GM21529 (cell line): ENCODE results near the gene FNIP1.
A peak's percentile ranks its signal among the peaks of the same experiment; 100 is the strongest.
"Not testable (repeated sequence)": the region's sequence is repeated elsewhere in the genome, so short reads cannot be mapped to it uniquely, and the experiment has no call there.

Experiments used
- ATAC-seq: cut with Tn5 transposase; IDR thresholded peaks from one replicate; pipeline ENCODE4 v1.9.1; 2021; ENCODE audit not compliant: unreplicated experiment

FNIP1 gene

DNA sequence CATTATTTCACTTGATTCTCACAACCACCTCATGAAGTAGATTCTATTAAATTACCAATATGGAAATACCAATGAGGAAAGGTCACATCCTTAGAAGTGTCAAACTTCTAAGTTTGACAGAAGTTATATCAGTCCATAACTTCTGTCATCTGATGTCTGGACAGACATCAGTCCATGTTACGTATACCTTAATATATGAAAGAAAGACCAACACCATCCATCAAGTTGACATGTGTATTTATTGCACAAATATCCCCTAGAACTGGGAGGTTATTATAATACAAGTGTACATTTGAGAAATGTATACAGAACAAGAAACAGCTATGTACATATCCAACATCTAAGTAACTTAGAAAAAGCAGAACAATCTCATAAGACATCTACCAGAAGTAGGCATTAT is 155.3 kb downstream of the FNIP1 start:
- no peak for ATAC-seq

GRCh38 chr5:131640043-131640856 is 156.6 kb downstream of the FNIP1 start:
- peak; percentile 46 for ATAC-seq

GRCh38 chr5:131639148-131639547 is 157.7 kb downstream of the FNIP1 start:
- ATAC-seq, result no peak

DNA sequence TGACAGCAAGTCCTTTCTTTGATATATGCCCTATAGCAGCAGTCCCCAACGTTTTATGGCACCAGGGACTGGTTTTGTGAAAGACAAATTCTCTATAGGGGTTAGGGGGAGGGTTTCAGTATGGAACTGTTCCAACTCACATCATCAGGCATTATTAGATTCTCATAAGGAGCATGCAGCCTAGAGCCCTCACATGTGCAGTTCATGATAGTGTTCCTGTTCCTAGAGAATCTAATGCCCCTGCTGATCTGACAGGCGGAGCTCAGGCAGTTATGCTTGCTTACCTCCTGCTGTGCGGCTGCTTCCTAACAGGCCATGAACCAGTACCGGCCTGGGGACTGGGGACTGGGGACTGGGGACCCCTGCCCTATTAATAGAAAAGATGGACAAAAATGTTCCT is 159.1 kb downstream of the FNIP1 start:
- no peak for ATAC-seq

DNA sequence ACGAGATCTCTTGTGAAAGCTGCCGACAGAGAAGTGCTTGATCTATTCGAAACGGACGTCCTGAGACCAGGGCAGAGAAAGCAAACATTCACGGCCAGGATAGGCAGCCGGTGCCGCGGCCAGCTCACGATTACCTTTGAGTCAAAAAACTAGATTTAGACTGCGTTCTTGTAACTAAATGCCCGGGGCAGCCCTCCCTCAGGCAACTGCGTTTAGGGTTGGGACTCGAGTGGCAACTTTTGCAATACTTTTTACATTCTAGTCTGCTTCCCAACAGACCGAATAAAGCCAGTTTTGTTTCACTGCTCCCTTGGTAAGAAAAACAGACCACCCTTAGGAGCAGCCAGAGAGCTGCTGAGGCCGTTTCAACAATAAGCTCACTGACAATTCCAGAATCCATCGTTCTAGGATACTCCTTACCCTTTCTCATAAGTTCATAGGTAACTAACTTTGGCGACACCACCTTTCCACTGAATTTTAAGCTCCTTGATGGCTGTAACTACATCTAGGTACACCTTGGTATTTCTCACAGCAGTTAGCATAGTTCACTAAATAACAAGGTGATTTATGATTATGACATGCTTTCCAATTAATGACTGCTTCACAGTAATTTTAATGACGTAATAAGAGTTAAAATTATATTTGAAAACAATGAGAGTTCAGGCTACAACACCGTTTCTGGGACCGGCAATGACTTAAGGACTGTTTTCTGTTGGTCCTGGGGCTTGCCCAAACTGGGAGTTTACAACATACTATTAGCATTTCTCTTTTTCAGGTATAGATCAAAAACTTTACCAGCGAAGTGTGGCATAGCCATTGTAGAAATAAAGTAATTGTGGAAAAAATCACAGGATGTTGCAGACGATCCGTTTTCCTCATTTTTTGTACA is 160.9 kb downstream of the FNIP1 start:
- no peak for ATAC-seq

DNA sequence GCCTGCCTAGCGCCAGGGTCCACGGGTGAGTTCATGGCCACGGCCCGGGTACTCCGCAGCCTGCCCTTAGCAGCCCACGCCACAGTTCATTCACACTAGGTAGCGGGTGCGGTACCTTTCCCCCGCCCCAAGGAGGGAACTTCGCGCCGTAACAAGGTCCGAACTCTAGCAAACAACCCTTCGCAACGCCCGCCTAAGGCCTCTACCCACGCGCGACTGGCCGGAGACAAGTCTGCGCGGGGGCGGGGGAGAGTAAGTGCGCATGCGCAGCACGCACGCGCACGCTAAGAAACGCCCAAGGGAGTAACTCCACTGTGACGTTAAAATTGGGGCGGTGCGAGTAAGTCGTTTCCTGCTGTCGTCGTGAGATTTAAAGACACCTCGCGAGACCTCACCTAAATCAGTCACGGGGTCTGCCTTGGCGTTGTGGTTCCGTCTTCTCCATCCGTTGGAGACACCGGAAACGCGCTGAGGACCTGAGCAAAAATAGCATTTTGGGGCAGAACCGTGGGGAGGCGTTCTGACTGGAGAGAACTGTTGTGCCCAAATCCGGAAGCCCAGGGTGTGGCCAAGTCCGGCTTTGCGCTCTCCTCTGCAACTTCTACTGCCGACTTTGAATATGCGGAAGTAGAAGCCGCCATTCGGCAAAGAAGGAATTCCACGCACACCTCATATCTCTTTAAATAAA is 161.7 kb downstream of the FNIP1 start, which contains the start of gene RAPGEF6:
TSS of gene RAPGEF6 (minus strand) at position 234 of the 688 bp plus-strand sequence. CDS start at position 35, 199 bp downstream.
- peak; percentile 89 for ATAC-seq

DNA sequence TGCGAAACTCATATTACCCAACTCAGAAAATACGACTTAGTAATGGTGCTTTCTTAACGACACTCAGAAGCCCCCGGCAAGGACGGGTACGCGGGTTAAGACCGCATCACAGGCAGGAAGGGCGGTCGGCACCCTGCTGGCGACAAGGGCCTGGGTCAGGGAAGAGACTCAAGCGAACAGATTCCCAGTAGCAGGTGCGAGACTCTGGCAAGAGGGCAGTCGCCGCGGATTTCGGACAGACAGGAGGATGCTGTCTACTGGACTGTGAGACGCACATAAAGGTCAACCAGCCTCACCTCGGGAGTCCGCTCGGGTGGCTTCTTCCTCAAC is 162.2 kb downstream of the FNIP1 start:
- peak; percentile 26 for ATAC-seq

DNA sequence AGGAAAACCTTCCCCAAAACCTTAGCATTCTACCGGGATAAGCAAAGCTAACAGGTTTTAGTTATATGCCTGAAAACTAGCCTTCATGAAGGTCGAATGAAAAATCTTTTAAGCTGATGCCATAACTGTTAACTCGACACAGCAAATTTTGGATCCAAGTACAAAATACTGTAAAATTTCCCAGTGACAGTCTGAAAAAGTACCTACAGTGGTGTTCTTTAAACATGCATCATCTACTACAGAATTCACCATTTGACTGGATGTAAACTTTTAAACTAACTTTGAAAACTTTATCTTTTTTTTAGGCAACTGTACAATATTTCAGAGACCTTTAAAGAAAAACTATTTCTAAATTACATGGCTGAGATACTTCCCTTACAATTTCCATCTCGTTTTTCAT is 162.6 kb downstream of the FNIP1 start:
- no peak for ATAC-seq

DNA sequence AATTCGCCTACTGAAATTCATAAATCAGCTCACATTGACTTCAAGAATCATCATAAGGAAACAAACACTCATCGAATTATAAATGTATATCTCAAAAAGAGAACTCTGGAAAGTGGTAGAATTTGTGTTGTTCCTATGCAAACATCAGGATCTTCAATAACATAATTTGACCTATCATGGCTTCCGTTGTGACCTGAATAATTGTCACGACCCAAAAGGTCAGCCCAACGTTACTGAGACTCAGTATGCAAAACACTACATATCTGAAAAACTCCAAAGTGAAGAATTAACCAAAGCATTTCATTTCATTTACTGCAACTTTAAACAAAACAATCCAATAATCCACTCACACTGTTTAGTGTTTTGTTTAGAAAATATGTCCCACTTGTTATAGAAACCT is 163.0 kb downstream of the FNIP1 start:
- no peak for ATAC-seq

DNA sequence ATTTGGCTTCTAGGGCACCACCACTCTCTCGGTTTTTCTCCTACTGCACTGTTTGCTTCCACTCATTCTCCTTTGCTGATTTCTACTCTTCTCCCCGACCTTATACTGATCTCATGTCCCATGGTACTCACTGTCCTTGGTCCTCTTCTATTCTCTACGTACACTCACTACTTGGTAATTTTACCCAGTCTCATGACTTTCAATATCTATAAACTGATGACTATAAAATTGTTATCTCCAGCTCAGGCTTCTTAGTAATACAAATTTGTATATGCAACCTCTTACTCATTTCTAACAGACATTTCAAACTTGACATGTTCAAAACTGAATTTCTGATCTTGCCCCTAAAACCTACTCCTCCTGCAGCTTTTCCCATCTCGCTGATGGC is 165.9 kb downstream of the FNIP1 start:
- no peak for ATAC-seq

- ATAC-seq, result no peak
Observed at GRCh38 chr5:131630208-131630962, 166.4 kb downstream of the FNIP1 start.

DNA sequence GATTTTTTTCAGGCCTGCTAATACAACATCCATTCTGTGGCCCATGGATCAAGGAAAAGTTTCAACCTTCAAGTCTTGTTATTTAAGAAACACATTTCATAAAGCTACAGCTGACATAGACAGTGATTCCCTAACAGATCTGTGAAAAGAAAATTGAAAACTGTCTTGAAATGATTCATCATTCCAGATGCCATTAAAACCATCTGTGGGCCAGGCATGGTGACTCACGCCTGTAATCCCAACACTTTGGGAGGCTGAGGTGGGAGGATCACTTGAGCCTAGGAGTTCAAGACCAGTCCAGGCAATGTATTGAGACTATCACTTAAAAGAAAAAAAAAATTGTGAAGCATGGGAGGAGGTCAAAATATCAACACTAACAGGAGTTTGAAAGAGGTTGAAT is 167.8 kb downstream of the FNIP1 start:
- no peak for ATAC-seq

- ATAC-seq, result no peak
Observed at GRCh38 chr5:131627207-131627865, 169.5 kb downstream of the FNIP1 start.

DNA sequence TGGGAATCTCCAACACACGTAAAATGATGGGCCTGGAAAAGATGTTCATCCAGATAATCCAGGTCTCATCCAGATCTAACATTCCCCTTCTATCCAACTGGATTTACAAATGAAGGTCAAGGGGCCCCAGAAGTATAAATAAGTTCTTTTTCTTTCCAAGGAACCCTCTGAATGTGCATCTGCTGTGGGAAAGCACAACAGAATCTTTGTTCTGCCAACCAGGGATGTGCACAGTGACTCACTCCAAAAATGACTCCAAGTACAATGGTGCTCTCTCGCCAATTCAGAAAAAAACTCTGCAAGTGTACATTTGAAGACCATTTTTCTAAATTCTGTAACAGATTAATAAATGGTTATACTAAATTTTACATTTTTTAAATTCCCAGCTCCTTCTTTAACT is 174.2 kb downstream of the FNIP1 start:
- no peak for ATAC-seq

GRCh38 chr5:131621164-131621563 is 175.7 kb downstream of the FNIP1 start:
- not testable (repeated sequence) for ATAC-seq

- no peak for ATAC-seq
Observed at GRCh38 chr5:131619102-131619501, 177.7 kb downstream of the FNIP1 start.

DNA sequence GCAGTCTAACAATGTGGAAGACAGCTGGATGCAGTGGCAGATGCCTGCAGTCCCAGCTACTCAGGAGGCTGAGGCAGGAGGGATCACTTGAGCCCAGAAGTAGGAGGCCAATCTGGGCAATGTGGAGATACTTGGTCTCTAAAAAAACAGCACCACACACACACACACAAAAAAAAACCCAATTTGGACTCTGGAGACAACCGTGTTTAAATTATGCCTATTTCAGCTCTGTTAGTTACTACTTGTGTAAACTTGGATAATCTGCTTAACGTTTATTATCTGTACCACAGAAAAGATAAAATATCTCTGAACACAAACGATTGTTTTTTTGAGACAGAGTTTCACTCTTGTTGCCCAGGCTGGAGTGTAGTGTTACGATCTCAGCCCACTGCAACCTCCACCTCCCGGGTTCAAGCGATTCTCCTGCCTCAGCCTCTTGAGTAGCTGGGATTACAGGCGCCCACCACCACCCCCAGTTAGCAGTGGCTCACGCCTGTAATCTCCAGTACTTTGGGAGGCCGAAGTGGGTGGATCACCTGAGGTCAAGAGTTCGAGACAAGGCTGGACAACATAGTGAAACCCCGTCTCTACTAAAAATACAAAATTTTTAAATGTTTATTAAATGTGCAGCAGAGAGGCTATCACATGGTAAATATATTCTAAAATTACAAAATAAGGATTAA is 179.5 kb downstream of the FNIP1 start:
- no peak for ATAC-seq

- ATAC-seq, result no peak
Observed at GRCh38 chr5:131615957-131616356, 180.9 kb downstream of the FNIP1 start.

- no peak for ATAC-seq
Observed at GRCh38 chr5:131613423-131613822, 183.4 kb downstream of the FNIP1 start.

GRCh38 chr5:131611064-131611381 is 185.8 kb downstream of the FNIP1 start:
- ATAC-seq, result no peak
